Measurements from ENCODE around the gene RGSL1. TPM values are rescaled to one million over a fixed set of nuclear protein-coding genes. Genes with fewer than 3 reads are reported as not detected.

RGSL1 gene
- total RNA-seq, 1 experiment from 2014 or later: not detected

- Histone ChIP-seq H3K36me3 (ENCODE audit: control insufficient read depth, insufficient read depth, low read length) (no peaks in the 10 kb centered on the region), H3K9me3 (ENCODE audit: control insufficient read depth, insufficient read depth, low read depth, low read length) (no peaks in the 10 kb centered on the region), H3K4me3 (ENCODE audit: low read depth in 2 of 2, low read length in 2 of 2) (no peak overlapping the region), H3K27ac (ENCODE audit: low read length) (no peak overlapping the region), H3K27me3 (ENCODE audit: control insufficient read depth, insufficient read depth, low read length) (no peaks in the 10 kb centered on the region), H3K4me1 (ENCODE audit: control insufficient read depth, insufficient read depth, low read length) (no peaks in the 10 kb centered on the region)
- TF ChIP-seq CTCF (IDR thresholded peaks at IDR 0.05) (no peak), REST (IDR thresholded peaks at IDR 0.05; ENCODE audit: insufficient read depth in 1 of 2, low read depth in 2 of 2, low read length in 1 of 2) (no peak), SIN3A (IDR thresholded peaks at IDR 0.05; ENCODE audit: borderline replicate concordance, insufficient read depth, low read depth, low read length) (no peak), TCF7L2 (IDR thresholded peaks at IDR 0.05; ENCODE audit: low read depth, low read length) (no peak), POLR2AphosphoS5 (IDR thresholded peaks at IDR 0.05; ENCODE audit: low read depth, low read length) (no peak)
- ChIA-PET POLR2A (no interaction called here), CTCF (no interaction called here)
- intact Hi-C loops (cut with micrococcal nuclease; ENCODE audit: unreplicated experiment) (no loop called here), in situ Hi-C loops (cut with HindIII; ENCODE audit: low pct_unique_long_range_greater_than_20kb, low sequenced_read_pairs) (no loop called here)
- ATAC-seq (no peak), DNase-seq (ENCODE audit: low read depth, low spot score) (no peak)
- no TSS peak for BruUV-seq (replicated peaks)
These were observed 45.1 kb downstream of the RGSL1 start for GRCh38 chr1:182495002-182495401.

- Histone ChIP-seq H3K36me3 (ENCODE audit: control insufficient read depth, insufficient read depth, low read length) (no peaks in the 10 kb centered on the region), H3K27ac (ENCODE audit: low read length) (no peak overlapping the region), H3K4me1 (ENCODE audit: control insufficient read depth, insufficient read depth, low read length) (no peaks in the 10 kb centered on the region), H3K9me3 (ENCODE audit: control insufficient read depth, insufficient read depth, low read depth, low read length) (no peaks in the 10 kb centered on the region), H3K4me3 (ENCODE audit: low read depth in 2 of 2, low read length in 2 of 2) (no peak overlapping the region), H3K27me3 (ENCODE audit: control insufficient read depth, insufficient read depth, low read length) (no peaks in the 10 kb centered on the region)
- POLR2A ChIA-PET: no interaction called here
- intact Hi-C loops (cut with micrococcal nuclease; ENCODE audit: unreplicated experiment): no loop called here
- no peak for TF ChIP-seq REST (IDR thresholded peaks at IDR 0.05; ENCODE audit: insufficient read depth in 1 of 2, low read depth in 2 of 2, low read length in 1 of 2)
- TF ChIP-seq CTCF (IDR thresholded peaks at IDR 0.05): no peak
- no peak for TF ChIP-seq TCF7L2 (IDR thresholded peaks at IDR 0.05; ENCODE audit: low read depth, low read length)
- DNase-seq (ENCODE audit: low read depth, low spot score) (no peak), ATAC-seq (no peak)
- CTCF ChIA-PET: no interaction called here
- in situ Hi-C loops (cut with HindIII; ENCODE audit: low pct_unique_long_range_greater_than_20kb, low sequenced_read_pairs): no loop called here
- no TSS peak for BruUV-seq (replicated peaks)
These were observed 45.7 kb downstream of the RGSL1 start for GRCh38 chr1:182495693-182496092.

All from Panc1 (cell line).